ENCODE measurements around the gene JDP2. TPM values are rescaled to one million over a fixed set of nuclear protein-coding genes. Genes with fewer than 3 reads are reported as not detected.
A peak's percentile ranks its signal among the peaks of the same experiment; 100 is the strongest.

JDP2 gene
- total RNA-seq, 2 donors from 2014 or later, result 15.7 to 23.1 TPM

GRCh38 chr14:75402867-75403413 lies 24.9 kb upstream of the JDP2 start:
- Histone ChIP-seq H3K27me3 (ENCODE audit: control insufficient read depth, insufficient read depth, low read length, poor library complexity, severe bottlenecking) (no peaks in the 10 kb centered on the region), H3K4me3 (ENCODE audit: low read length) (no peak overlapping the region), H3K27ac (ENCODE audit: low read depth, low read length) (no peak overlapping the region), H3K9me3 (ENCODE audit: control insufficient read depth, low read length) (peaks cover 5% of the 10 kb centered on the region), H3K36me3 (ENCODE audit: control insufficient read depth, insufficient read depth, low read length) (no peaks in the 10 kb centered on the region), H3K9ac (ENCODE audit: extremely low read depth, low read length, poor library complexity, severe bottlenecking) (no peak overlapping the region), H3K4me1 (ENCODE audit: control insufficient read depth, insufficient read depth, low read length) (no peaks in the 10 kb centered on the region)
- Mint-ChIP-seq H3K27me3 (ENCODE audit: insufficient read depth) (peaks cover 7% of the 10 kb centered on the region), H3K27ac (no peak overlapping the region), H3K4me3 (no peak overlapping the region), H3K36me3 (ENCODE audit: low read depth) (no peaks in the 10 kb centered on the region), H3K9me3 (peaks cover 4% of the 10 kb centered on the region), H3K4me1 (peaks cover 5% of the 10 kb centered on the region)
- TF ChIP-seq CTCF (conservative IDR thresholded peaks at IDR 0.05), result no peak
- no peak for DNase-seq
- 78 to 94% methylated on average over 1 to 5 of the region's 5 CpGs for WGBS, 2 experiments (ENCODE audit: insufficient coverage in 1 of 2, insufficient read length in 1 of 2)

GRCh38 chr14:75404847-75405246 lies 23.0 kb upstream of the JDP2 start:
- no peak for DNase-seq
- no peaks in the 10 kb centered on the region for H3K27me3 Mint-ChIP-seq (ENCODE audit: insufficient read depth)
- no peaks in the 10 kb centered on the region for H3K9me3 Mint-ChIP-seq
- no peak for TF ChIP-seq CTCF (conservative IDR thresholded peaks at IDR 0.05)
- Histone ChIP-seq H3K4me1 (ENCODE audit: control insufficient read depth, insufficient read depth, low read length) (no peaks in the 10 kb centered on the region), H3K27me3 (ENCODE audit: control insufficient read depth, insufficient read depth, low read length, poor library complexity, severe bottlenecking) (no peaks in the 10 kb centered on the region), H3K9ac (ENCODE audit: extremely low read depth, low read length, poor library complexity, severe bottlenecking) (no peak overlapping the region), H3K27ac (ENCODE audit: low read depth, low read length) (no peak overlapping the region), H3K36me3 (ENCODE audit: control insufficient read depth, insufficient read depth, low read length) (no peaks in the 10 kb centered on the region), H3K4me3 (ENCODE audit: low read length) (no peak overlapping the region), H3K9me3 (ENCODE audit: control insufficient read depth, low read length) (no peaks in the 10 kb centered on the region)
- WGBS, 2 experiments (ENCODE audit: insufficient coverage in 1 of 2, insufficient read length in 1 of 2), result 90 to 92% methylated on average over 4 of the region's 4 CpGs
- H3K4me1 Mint-ChIP-seq, result peaks cover 5% of the 10 kb centered on the region
- H3K4me3 Mint-ChIP-seq, result no peak overlapping the region
- H3K36me3 Mint-ChIP-seq (ENCODE audit: low read depth), result no peaks in the 10 kb centered on the region
- H3K27ac Mint-ChIP-seq, result no peak overlapping the region

GRCh38 chr14:75406102-75406501 lies 21.7 kb upstream of the JDP2 start:
- H3K36me3 ChIP-seq (ENCODE audit: control insufficient read depth, insufficient read depth, low read length), result no peaks in the 10 kb centered on the region
- no peak overlapping the region for H3K4me3 ChIP-seq (ENCODE audit: low read length)
- 87 to 94% methylated on average over 2 of the region's 2 CpGs for WGBS, 2 experiments (ENCODE audit: insufficient coverage in 1 of 2, insufficient read length in 1 of 2)
- Mint-ChIP-seq H3K27ac (no peak overlapping the region), H3K36me3 (ENCODE audit: low read depth) (no peaks in the 10 kb centered on the region), H3K27me3 (ENCODE audit: insufficient read depth) (peaks cover 1% of the 10 kb centered on the region), H3K4me1 (peaks cover 7% of the 10 kb centered on the region), H3K9me3 (no peaks in the 10 kb centered on the region), H3K4me3 (no peak overlapping the region)
- peak; percentile 16 for TF ChIP-seq CTCF (conservative IDR thresholded peaks at IDR 0.05)
- no peaks in the 10 kb centered on the region for H3K4me1 ChIP-seq (ENCODE audit: control insufficient read depth, insufficient read depth, low read length)
- no peaks in the 10 kb centered on the region for H3K9me3 ChIP-seq (ENCODE audit: control insufficient read depth, low read length)
- no peak overlapping the region for H3K27ac ChIP-seq (ENCODE audit: low read depth, low read length)
- H3K9ac ChIP-seq (ENCODE audit: extremely low read depth, low read length, poor library complexity, severe bottlenecking), result no peak overlapping the region
- peak; percentile 55 for DNase-seq
- no peaks in the 10 kb centered on the region for H3K27me3 ChIP-seq (ENCODE audit: control insufficient read depth, insufficient read depth, low read length, poor library complexity, severe bottlenecking)

All from endodermal cell (in vitro differentiated cells).